NCI-H69 (cell line): Measurements from ENCODE around the gene SWT1.
"Not testable (repeated sequence)": the region's sequence is repeated elsewhere in the genome, so short reads cannot be mapped to it uniquely, and the experiment has no call there.

Source experiments
- DNase-seq: peaks from one replicate; lab custom pipeline; 2025; lab: John Stamatoyannopoulos, UW

SWT1 gene

GRCh38 chr1:185319139-185319475 is 162.1 kb downstream of the SWT1 start:
- no peak for DNase-seq

GRCh38 chr1:185321104-185321503 is 164.1 kb downstream of the SWT1 start:
- DNase-seq, result not testable (repeated sequence)

- DNase-seq, result not testable (repeated sequence)
Observed at GRCh38 chr1:185321653-185322221, 164.8 kb downstream of the SWT1 start.

- DNase-seq, result no peak
Observed at GRCh38 chr1:185322636-185323035, 165.7 kb downstream of the SWT1 start.

- no peak for DNase-seq
Observed at GRCh38 chr1:185324118-185324517, 167.2 kb downstream of the SWT1 start.

- no peak for DNase-seq
Observed at GRCh38 chr1:185325413-185325812, 168.4 kb downstream of the SWT1 start.

- no peak for DNase-seq
Observed at GRCh38 chr1:185328255-185328654, 171.3 kb downstream of the SWT1 start.

- no peak for DNase-seq
Observed at GRCh38 chr1:185334182-185334581, 177.2 kb downstream of the SWT1 start.

GRCh38 chr1:185337246-185337645 is 180.3 kb downstream of the SWT1 start:
- DNase-seq, result no peak

GRCh38 chr1:185338719-185339622 is 182.0 kb downstream of the SWT1 start:
- DNase-seq, result no peak

- no peak for DNase-seq
Observed at GRCh38 chr1:185341196-185341781, 184.3 kb downstream of the SWT1 start.
